NCI-H1092 treated with DMSO at 0.1 percent for 48 hours (cell line): Measurements from ENCODE around the gene AGPAT1.
"Not testable (repeated sequence)": the region's sequence is repeated elsewhere in the genome, so short reads cannot be mapped to it uniquely, and the experiment has no call there.

Experiments
- DNase-seq: peaks from one replicate; lab custom pipeline; 2025; lab: John Stamatoyannopoulos, UW

Gene AGPAT1

DNA sequence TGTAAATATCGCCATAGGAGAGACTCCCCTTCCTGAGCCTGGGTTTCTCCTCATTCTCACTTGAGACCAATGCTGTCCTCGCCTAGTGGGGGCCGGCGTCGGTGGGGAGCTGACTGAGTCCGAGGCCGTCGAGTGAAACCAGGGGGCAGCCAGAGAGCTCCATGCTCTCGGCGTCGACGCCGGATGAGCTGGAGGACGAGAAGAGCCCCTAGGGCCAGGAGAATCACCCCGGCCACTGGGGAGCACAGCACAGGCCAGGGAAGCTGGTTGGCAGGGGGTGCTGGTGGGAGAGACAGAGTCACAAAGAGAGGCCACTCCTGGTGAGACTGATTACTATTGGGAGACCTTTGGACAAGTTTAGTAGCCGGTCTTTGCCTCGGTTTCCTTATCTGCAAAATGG lies 23.0 kb upstream of the AGPAT1 start:
- no peak for DNase-seq

DNA sequence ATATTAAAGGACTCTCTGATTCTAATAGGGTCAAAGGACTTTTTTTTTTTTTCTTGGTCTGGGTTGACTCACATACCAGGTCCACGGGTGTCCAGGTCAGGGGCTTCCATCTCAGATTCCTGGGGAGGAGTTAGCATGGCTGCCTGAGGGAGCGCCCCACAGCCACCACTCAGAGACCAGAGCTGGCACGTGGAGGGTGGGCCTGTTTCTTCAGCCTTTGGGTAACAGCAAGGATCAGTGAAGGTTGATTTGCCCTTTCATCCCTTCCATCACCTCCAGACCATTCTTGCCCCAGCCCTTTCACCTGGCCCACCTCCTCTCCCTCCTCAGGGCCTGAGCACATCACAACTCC lies 22.4 kb upstream of the AGPAT1 start:
- no peak for DNase-seq

DNA sequence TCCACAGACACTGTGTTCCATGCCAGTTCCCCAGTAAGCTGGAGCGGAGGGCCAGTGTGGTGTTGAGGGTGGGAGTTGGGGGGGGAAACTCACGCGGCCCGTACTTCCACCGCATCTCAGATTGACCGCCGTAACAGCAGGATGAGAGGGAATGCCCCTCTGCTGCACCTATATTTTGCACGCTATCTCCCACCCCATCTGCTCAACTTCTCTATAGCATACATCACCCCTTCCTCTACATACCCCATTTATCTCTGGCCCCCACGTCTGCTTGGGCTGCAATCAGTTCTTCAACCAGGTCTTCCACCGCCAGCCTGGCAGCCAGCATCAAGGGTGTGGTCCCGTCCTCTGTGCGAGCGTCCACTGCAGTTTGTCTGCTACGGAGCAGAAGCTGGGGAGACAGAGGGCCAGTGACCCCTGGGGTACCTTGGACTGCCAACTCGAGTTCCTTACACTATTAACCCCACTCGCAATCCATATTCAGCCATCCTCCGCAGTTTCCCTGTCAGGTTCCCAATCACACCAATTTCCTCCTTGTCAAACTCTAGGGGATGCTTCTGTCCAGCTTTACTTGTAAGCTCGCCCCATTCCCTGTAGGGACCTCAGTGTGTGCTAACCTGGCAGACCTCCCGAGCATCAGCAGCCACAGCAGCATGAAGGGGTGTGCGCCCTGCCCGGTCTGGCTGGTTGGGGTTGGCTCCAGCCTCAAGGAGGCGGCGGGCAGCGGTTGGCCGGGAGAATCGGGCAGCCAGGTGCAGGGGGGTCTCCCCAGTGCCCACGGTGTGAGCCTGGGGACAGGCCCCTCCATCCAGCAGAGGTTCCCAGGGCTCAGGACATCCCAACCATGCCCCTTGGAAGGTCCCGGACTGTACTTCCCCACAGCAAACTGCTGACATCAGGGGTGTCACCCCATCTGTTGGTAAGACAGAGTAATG lies 21.1 kb upstream of the AGPAT1 start:
- DNase-seq, result no peak

- DNase-seq, result peak; percentile 68
Observed at GRCh38 chr6:32195902-32196681, 20.2 kb upstream of the AGPAT1 start.

DNA sequence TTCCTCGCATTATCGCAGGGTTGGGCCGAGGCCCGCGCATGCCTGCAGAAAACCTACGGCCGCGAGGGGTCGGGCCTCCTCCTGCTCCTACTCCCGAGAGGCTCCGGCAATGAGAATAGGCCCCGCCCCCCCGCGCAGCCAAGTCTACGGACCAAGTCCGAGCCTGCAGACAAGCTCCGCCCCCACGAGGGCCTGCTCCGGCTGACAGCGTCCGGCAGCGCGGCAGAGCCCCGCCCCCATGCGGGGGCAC lies 19.7 kb upstream of the AGPAT1 start:
- peak; percentile 95 for DNase-seq

DNA sequence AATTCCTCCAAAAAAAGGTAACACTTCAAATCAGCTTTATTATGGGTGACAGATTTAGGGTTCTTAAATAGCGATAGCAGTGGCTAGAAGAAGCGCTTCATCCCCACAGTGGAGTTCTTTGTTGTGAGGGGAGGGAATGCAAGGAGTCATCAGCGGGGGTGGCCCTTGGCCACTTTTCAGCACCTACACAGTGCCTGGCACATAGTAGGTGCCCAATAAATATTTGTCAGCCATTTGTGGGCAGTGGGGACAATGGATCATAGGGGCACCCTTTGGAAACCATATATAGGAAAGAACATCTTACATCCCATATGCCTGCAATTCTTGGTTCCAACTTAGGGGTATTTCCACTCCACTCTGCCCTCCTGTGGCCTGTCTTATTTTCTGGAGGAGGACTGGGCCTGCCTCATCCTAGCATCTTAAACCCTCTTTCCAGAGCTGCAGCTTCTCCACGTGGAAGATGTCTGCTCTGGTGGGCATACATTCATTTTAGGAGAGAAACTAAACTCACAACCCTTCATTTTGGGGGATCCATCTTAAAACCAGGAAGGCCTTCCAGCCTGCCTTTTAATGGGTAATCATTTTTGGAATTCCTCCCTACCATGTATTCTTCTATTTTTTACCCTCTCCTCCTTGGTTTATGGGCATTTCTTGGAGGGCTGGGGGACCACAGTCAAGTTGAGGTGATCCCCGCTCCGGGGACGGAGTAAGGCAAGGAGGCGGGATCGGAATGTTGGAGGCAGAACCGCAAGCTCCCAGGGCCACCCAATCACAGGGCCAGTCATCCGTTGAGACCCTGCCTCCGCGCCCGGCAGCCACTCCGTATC lies 19.2 kb upstream of the AGPAT1 start:
- peak; percentile 16 for DNase-seq

- no peak for DNase-seq
Observed at GRCh38 chr6:32194388-32194787, 18.5 kb upstream of the AGPAT1 start.

- DNase-seq, result not testable (repeated sequence)
Observed at GRCh38 chr6:32193096-32193495, 17.2 kb upstream of the AGPAT1 start.

DNA sequence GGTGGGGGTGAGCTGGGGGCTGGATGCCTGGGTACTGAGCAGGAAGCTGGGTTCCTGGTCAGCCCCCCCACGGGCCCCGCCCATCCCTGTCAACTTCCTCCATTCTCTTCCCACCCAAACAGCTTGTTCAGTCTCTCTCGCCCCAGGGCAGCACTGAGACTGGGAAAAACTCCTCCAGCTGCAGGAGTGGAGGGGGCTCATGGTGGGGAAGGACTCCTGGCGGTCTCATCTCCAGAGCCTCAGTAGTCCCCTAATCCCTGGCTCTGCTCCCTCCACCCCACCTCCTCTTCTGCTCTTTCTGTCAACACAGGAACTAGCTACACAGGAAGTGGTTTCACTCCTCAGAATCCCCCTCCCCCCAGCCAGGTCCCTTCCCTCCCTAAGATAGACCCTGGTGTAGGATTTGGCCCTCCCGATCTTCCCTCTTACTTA lies 16.7 kb upstream of the AGPAT1 start, which contains the start of gene GPSM3:
GPSM3 (minus strand) TSS at position 36 of the 432 bp plus-strand sequence. CDS start 130 bp downstream, outside the sequence.
- DNase-seq, result no peak

- DNase-seq, result no peak
Observed at GRCh38 chr6:32191696-32192607, 16.1 kb upstream of the AGPAT1 start.

- no peak for DNase-seq
Observed at GRCh38 chr6:32190911-32191677, 15.2 kb upstream of the AGPAT1 start.

- DNase-seq, result peak; percentile 78
Observed at GRCh38 chr6:32190054-32190851, 14.4 kb upstream of the AGPAT1 start, which contains the start of gene PBX2. TSS of gene PBX2 (minus strand) at chr6:32190202. CDS start at chr6:32189915, 287 bp downstream.

DNA sequence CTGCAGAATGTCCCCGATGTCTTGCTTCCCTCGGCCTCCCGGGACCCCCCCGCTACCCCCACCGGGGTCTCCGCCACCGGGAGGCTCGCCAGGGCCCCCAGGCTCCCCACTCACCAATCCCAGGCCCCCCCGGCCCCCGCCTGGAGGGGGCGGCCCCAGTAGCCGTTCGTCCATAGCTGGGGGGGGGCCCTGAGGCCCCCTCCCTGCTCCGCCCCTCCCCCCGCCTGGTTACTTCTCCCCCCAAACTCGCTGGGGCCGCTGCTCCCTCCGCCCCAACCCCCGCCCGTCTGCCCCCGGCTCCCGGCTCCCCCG lies 13.8 kb upstream of the AGPAT1 start:
- no peak for DNase-seq

GRCh38 chr6:32189069-32189741 lies 13.3 kb upstream of the AGPAT1 start:
- no peak for DNase-seq

DNA sequence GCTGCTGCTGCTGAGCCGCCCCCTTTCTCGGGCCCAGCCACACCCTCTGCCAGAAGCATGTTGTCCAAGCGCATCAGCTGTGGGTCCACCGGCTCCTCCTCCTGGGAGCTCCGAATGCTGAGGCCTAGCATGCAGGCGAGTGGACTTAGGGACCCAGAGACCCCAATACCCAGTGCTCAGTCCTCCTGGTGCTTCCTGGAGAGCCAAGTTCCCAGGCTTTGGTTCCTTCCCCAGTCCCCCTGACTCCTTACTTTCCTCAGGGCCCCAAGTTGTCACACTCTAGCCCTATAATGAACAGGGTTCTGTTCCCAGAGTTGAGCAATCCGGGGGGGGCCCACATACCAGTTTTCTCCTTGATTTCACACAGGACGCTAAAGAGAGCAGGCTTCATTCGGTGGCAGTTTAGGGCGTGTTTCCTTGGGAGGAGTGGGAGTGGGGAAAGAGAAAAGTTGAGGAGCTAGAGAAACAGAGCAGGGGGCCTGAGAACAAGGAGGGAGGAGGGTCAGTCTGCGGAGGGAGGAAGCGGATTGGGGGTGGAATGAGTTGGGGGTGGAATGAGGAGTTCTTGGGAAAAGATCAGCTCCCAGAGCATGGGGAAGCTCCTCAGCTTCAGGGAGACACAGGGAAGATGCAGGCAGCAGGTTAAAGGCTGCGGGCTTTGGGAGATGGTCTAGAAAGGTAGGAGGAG lies 12.6 kb upstream of the AGPAT1 start:
- DNase-seq, result no peak

DNA sequence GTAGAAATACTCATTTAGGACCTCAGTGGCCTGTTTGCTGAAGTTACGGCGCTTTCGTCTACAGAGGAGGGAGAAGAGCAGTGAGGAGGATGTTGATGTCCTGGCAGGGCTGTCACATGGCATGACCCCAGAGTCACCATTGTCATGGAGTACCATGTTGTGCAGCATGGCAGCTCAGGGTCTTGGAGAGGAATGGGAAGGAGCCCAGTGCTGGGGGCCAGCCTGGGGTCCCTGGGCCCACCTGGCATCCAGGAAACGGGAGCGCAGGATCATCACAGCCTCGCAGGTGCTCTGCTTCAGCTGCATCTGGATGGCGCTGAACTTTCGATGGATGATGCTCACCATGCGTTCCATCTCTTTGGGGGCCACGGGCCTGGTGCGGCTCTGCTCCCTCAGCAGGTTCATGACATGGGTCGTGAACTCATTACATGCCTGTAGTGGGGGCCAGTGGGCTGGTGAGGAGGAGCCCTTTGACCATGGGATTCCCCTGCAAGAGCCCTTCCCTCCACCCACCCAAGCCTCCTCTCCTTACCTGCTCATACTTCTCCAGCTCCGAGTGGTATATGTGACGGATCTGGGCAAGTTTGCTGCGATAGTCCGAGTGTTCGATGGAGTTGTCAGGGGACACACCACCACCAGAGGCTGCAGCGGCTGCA lies 12.0 kb upstream of the AGPAT1 start:
- not testable (repeated sequence) for DNase-seq

GRCh38 chr6:32187009-32187709 lies 11.3 kb upstream of the AGPAT1 start:
- DNase-seq, result no peak
